Testis (tissue), 3 donors: ENCODE results near the gene ENPEP. TPM values are rescaled to one million over a fixed set of nuclear protein-coding genes. Genes with fewer than 3 reads are reported as not detected.

Source experiments
- DNase-seq: peaks from one replicate; pipeline ENCODE4 v3.0.0-alpha.2; 2019
- H3K27ac ChIP-seq, 2 donors: fragments of 200-600 bp; sonication (generic); one replicate each; pipeline ENCODE4 v1.5.1; 2019
- H3K27me3 ChIP-seq: fragments of 200-600 bp; sonication (generic); one replicate; pipeline ENCODE4 v1.5.1; 2019
- H3K36me3 ChIP-seq: fragments of 200-600 bp; sonication (generic); one replicate; pipeline ENCODE4 v1.5.1; 2017; ENCODE audit warnings: low read depth; ENCODE audit errors: missing control alignments
- H3K4me1 ChIP-seq: fragments of 200-600 bp; sonication (generic); one replicate; pipeline ENCODE4 v1.5.1; 2019
- H3K4me3 ChIP-seq, 2 donors: fragments of 200-600 bp; sonication (generic); one replicate each; pipeline ENCODE4 v1.5.1; 2017 to 2019
- H3K9me3 ChIP-seq: fragments of 200-600 bp; sonication (generic); one replicate; pipeline ENCODE4 v1.5.1; 2017
- POLR2A ChIP-seq: fragments of 450-650 bp; IDR thresholded peaks from one replicate; pipeline ENCODE4 v1.6.1; 2017; ENCODE audit warnings: antibody characterized with exemption, mild to moderate bottlenecking, moderate library complexity
- WGBS, 2 donors: methylation state at CpG; one replicate each; pipeline ENCODE4 v1.1.5; 2018; 5-methylcytosine and 5-hydroxymethylcytosine counted together
- intact Hi-C: fragments of 100-400 bp; cut with DNase I; formaldehyde crosslinking; loops from one replicate; pipeline ENCODE4 v1.15.1; 2023; ENCODE audit warnings: low total_unique reads
- polyA plus RNA-seq: library from polyadenylated mRNA; stranded (reverse); fragments of 350-450 nt; fragmentation: Illumina TruSeq; extraction: RNeasy Lipid Tissue Mini Kit (QIAGEN cat#74804); gene quantifications from one replicate; pipeline ENCODE4 v1.2.3, GENCODE V29; 2014; ENCODE audit warnings: low read depth, low replicate concordance; ENCODE audit not compliant: insufficient read depth
- small RNA-seq, 2 donors: library from RNA; depleted of rRNA; stranded (forward); fragments of <200 nt; gene quantifications; one replicate each; pipeline ENCODE3, GENCODE V24; 2016
- total RNA-seq, 2 donors: library from RNA; depleted of rRNA; stranded (reverse); fragments of >200 nt; gene quantifications; one replicate each; pipeline ENCODE4 v1.2.3, GENCODE V29; 2016
- TF ChIP-seq, protein P1 (sequence below), 3 experiments: fragments of 450-650 bp in 2 of 3; fragments of 200-600 bp in 1 of 3; sonication (generic) in 1 of 3; IDR thresholded peaks; one replicate each; pipeline ENCODE4 v1.5.1; 2016 to 2019; ENCODE audit warnings: antibody characterized with exemption in 3 of 3, mild to moderate bottlenecking in 2 of 3, moderate library complexity in 1 of 3

Gene ENPEP
- total and polyA plus RNA-seq, 3 donors from 2014 or later: 1.7 to 2.4 (median 1.7) TPM

DNA sequence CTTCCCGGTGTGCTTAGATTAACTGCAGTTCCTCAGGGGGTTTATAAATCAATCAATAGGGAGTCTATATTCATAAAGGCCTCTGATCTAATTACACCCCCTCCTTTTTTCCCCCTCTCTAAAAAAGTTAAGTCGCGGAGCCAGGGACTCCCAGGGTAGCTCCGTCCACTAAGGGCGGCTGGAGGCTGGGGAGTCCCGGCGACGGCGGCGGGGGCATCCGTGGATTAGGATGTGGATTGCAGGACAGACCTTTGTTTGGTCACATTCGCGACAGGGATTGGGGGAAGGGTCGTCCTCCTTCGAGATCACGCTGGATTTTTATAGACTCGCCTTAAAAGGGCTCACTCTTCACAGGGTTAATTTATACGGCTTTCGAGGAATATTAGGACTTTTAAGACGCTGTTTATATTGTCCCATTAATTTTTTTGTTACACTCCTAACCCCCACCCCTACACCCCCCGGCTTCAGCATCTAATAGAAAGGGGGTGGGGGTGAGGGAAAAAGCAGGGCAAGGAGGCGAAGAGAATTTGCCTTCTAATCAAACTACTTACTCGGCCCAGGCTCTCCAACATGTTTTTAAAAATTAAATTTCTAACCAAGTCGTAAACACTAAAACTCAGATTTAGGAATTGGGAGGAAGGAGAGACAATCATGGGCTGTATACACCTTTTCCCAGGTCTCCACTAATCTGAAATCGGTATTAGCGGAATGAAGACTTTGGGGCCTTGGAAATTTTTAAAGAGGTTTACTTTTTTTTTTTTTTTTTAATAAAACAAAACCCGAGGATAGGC, 138.4 kb downstream of the ENPEP start:
- TF ChIP-seq, protein P1, sequence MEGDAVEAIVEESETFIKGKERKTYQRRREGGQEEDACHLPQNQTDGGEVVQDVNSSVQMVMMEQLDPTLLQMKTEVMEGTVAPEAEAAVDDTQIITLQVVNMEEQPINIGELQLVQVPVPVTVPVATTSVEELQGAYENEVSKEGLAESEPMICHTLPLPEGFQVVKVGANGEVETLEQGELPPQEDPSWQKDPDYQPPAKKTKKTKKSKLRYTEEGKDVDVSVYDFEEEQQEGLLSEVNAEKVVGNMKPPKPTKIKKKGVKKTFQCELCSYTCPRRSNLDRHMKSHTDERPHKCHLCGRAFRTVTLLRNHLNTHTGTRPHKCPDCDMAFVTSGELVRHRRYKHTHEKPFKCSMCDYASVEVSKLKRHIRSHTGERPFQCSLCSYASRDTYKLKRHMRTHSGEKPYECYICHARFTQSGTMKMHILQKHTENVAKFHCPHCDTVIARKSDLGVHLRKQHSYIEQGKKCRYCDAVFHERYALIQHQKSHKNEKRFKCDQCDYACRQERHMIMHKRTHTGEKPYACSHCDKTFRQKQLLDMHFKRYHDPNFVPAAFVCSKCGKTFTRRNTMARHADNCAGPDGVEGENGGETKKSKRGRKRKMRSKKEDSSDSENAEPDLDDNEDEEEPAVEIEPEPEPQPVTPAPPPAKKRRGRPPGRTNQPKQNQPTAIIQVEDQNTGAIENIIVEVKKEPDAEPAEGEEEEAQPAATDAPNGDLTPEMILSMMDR (IDR thresholded peaks at IDR 0.05): no peak
- no peak for TF ChIP-seq POLR2A
- no peak overlapping the region for H3K4me3 ChIP-seq
- H3K36me3 ChIP-seq: no peaks in the 10 kb centered on the region
- no peaks in the 10 kb centered on the region for H3K27me3 ChIP-seq
- whole genome bisulfite sequencing, 2 donors: 9 to 10% methylated on average over 27 of the region's 27 CpGs
- intact Hi-C loops: no loop called here
- no peak overlapping the region for H3K27ac ChIP-seq
- no peak for DNase-seq
- H3K4me1 ChIP-seq: no peaks in the 10 kb centered on the region
- H3K9me3 ChIP-seq: no peaks in the 10 kb centered on the region

Small RNA genes within 50 kb of the gene (small RNA-seq; reads per million reads assigned to genes)
- 0 reads per million in 2 donors for gene RF00494

Other genes starting within 250 kb of the ENPEP start
- 1 to 10 TPM in 1 of 2 donors, under 1 TPM in 1; 0.93 to 2.3 TPM for gene PITX2, start 146.9 kb downstream of the ENPEP start, total RNA-seq
- 2.6 TPM for gene PITX2, start 146.9 kb downstream of the ENPEP start, polyA plus RNA-seq